AML-193 (cell line): Measurements from ENCODE around the gene CDH13.

Experiments used
- DNase-seq, 2 experiments: peaks; one replicate each; lab custom pipeline; 2025; lab: John Stamatoyannopoulos, UW

Gene CDH13

DNA sequence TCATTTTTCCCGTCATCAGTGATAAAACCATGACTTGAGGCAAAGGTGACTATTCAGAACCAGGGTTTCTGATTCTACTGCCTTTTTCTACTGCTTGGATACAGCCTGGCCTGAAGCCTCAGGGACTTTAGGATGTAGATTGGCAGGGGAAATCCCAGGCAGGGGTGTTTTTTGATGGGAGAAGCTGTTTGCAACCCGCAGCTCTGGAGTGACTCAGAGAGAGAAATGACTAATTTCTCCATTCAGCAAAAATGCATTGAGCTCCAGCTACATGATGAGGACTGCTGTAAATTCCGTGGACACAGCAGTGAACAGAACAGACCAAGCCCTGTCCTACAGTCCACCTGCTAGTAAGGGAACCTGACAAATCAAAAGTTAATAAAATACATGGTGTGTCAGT, 560.6 kb downstream of the CDH13 start:
- DNase-seq, result no peak

DNA sequence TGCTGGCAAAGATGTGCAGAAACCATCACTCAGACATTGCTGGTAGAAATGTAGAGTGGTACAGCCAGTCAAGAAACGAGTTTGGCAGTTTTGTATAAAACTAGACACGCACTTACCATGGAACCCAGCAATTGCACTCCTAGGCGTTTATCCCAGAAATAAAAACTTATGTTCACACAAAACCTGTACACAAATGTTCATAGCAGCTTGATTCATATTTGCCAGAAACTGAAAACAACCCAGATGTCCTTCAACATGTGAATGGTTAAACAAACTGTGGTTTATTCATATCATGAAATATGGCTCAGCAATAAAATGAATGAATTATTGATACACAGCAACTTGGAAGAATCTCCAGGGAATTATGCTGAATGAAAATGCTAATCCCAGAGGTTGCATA, 570.0 kb downstream of the CDH13 start:
- DNase-seq, result no peak

DNA sequence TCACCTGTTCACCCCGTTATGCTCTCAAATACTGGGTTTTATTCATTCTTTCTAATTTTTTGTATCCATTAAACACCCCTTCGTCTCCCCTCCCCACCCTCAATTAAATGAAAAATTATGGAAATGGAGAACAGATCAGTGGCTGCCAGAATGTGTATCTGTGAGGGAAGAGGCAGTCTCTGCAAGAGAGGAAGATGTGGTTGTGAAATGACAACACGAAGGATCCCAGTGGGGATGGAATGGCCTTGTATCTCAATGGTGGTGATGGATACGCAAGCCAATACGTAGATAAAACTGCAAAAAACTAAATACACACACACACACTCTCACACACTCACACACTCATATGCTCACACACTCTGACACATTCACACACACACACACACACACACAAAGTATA, 570.7 kb downstream of the CDH13 start:
- no peak for DNase-seq

GRCh38 chr16:83198977-83199376, 572.2 kb downstream of the CDH13 start:
- DNase-seq, result no peak

- no peak for DNase-seq
Measured at GRCh38 chr16:83200005-83200779, 573.4 kb downstream of the CDH13 start.

DNA sequence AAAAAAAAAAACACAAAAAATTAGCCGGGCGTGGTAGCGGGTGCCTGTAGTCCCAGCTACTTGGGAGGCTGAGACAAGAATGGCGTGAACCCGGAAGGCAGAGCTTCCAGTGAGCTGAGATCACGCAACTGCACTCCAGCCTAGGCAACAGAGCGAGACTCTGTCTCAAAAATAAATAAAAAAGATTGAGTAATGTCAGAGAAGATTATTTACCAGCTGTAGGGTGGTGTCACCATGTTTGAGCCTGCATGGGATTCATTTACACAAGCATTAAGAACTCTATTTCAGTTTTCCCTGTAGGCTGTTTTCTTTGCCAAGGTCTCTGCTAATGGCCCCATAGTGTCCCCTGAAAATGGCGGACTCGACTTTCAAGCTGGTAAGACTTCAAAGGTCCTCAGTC, 575.0 kb downstream of the CDH13 start:
- no peak for DNase-seq

- DNase-seq, result no peak
Measured at GRCh38 chr16:83205896-83206295, 579.1 kb downstream of the CDH13 start.

DNA sequence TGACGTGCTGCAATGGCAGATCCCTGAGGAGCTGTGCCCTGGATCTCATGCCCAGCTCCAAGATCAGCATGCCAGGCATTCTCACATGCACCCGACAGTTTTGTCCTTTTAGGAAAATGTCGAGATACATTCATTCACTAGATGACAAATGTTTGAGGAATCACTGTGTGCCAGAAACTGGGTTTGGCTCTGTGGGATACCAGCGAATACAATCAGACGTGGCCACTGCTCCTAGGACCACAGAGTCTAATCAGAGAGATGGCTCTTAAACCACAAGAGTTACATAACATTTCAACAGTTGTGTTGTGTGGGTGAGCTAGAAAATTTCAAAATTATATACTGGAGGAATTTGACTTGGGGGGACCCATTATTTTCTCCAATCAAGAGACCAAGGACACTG, 579.7 kb downstream of the CDH13 start:
- no peak for DNase-seq

GRCh38 chr16:83211711-83212110, 584.9 kb downstream of the CDH13 start:
- no peak for DNase-seq

- no peak for DNase-seq
Measured at GRCh38 chr16:83212301-83212841, 585.6 kb downstream of the CDH13 start.

DNA sequence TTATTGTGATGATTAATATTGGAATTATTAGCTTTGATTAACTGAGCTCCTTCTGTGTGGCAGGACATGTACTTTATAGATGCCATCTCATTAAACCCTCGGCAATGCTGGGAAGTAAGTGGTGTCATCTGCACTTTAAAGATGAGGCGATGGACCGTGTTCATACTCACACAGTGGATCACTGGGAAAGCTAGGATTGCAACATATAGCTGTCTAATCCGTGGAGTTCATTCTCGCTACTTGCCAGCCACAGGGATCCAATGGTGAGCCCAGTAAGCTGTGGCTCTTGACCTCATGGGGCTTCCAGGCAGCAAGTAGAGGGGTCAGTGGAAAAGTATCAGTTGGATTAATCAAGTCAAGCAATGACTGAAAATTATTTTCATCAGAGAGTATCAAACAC, 587.9 kb downstream of the CDH13 start:
- no peak for DNase-seq

GRCh38 chr16:83215406-83216001, 588.7 kb downstream of the CDH13 start:
- DNase-seq, result peak; percentile 6 to 20

DNA sequence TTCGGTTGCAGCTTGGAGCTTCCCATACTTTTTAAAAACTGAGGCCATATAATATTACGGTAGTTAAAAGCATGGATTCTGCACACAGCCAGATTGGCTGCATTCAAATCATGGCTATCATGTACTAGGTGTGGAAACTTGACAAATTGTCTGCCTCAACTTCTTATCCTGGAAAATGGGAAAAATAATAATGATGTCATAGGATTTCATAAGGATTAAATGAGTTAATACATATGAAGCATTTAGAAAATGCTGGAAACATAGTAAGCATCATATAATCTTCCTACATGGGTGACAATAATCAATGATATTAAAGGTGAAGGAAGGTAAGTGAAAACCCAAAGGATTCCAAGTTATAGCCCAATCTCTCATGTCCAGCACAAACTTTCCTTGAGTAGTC, 592.5 kb downstream of the CDH13 start:
- DNase-seq, result no peak

GRCh38 chr16:83220066-83220465, 593.3 kb downstream of the CDH13 start:
- DNase-seq, result peak; percentile 1 to 6

GRCh38 chr16:83224642-83225041, 597.9 kb downstream of the CDH13 start:
- DNase-seq, result no peak

DNA sequence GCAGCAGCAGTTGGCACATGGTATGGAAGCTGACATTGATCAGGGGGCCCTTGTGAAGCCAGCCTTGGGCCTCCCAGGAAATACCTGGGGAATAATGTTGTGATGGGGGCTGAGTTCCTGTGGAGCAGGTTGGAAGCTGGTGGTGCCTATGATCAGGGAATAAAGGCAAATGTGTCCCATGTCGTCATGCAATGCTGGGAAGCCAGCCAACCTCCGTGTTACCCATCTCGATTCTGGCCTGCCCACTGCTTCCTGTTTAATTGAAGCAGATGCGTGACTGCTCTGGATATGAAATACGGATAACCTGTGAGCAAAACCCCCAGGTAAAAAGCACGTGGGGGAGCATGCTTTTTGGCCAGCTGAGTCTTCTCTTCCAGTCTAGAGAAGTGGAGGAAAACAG, 600.6 kb downstream of the CDH13 start:
- DNase-seq, result no peak

DNA sequence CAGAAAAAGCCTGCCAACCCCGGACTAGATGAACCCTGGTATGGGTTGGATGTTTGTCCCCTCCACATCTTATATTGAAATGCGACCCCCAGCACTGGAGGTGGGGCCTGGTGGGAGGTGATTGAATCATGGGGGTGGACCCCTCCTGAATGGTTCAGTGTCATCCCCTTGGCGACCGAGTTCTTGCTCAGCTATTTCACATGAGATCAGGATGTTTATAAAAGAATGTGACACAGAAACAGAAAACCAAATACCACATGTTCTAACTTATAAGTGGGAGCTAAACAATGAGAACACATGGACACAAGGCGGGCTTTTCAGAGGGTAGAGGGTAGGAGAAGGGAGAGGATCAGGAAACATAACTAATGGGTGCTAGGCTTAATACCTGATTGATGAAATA, 605.0 kb downstream of the CDH13 start:
- no peak for DNase-seq

DNA sequence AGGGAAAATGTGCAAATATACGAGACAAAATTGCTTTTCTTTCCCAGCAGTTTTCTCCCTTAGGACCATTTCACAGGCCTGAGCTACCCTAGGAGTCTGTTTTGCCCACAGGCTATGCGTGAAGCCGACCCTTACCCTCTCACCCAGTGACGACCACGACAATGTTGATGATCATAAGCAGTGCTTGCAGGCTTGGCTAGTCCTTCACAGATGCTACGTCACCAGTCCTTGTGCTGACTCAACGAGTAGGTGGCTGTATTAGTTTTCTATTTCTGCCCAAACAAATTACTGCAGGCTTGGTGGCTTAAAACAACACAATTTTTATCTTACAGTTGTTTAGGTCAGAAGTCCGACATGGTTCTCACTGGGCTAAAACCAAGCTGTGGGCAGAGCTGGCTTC, 606.4 kb downstream of the CDH13 start:
- no peak for DNase-seq

DNA sequence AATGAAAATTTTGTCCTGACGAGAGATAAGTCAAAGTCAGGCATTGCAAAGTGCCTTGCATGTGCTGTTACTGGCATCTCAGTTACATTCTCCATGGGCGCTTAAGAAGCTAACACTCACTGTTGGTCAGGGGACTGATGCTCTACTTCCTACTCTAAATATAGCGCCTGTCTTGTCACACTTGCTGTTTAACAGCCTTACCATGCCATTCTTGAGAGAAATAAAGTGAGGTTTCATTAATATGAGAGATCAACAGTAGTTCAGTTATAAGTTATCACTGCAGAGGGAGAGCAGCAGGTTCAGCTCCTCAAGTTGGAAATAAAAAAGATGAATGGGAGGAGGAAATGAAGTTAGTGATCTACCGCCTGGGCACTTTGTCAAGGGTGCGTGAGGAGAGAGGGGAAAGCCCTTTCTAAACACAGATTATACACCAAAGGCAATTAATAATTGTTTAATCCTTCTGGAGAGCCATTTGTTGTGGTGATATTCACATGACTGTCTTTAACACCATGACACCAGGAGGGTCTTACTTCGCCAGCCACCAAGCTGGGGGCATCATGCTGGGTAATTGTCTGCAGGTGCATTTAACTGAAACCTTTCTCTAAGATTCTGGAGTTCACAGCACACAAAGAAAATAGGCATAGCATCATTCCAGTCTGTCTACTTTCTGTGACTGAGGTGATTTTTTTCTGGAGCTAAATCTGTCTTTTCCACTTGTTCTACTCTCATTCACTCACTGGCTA, 612.4 kb downstream of the CDH13 start:
- no peak for DNase-seq

DNA sequence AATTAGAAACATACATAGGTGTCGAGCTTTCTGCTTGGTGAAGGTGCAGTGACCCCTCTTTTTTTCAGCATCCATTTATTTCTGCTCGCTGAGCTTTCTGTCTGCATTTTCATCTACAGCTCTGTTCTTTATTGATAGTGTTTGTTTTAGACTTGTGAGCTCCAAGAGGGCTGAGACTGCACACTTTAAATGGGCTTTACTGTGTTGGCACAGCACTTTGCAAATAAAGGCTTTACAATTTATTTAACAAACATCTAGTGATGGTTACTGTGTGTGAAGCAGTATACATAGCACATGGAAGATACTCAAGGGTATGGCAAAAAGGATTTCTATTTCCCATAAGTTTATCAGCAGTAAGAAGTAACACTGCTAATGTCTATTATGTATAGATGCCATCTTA, 617.3 kb downstream of the CDH13 start:
- DNase-seq, result no peak

DNA sequence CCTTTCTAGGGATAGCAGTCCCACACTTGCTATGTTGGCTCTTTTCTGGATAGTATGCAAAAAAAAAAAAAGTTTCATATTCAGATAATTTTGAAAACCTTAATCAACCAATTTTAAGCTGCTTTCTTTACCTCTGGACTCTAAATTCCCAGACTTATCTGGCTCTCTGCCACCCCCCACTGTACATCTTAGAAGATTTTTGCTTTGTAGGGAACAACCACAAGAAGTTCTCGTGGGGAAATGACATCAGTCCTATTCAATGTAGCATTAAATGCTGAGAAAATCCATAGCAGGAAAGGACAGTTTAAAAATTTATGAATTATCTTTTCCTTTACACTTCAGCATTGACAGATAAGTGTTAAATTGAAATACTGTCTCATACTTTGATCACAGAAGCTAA, 618.3 kb downstream of the CDH13 start:
- DNase-seq, result no peak

DNA sequence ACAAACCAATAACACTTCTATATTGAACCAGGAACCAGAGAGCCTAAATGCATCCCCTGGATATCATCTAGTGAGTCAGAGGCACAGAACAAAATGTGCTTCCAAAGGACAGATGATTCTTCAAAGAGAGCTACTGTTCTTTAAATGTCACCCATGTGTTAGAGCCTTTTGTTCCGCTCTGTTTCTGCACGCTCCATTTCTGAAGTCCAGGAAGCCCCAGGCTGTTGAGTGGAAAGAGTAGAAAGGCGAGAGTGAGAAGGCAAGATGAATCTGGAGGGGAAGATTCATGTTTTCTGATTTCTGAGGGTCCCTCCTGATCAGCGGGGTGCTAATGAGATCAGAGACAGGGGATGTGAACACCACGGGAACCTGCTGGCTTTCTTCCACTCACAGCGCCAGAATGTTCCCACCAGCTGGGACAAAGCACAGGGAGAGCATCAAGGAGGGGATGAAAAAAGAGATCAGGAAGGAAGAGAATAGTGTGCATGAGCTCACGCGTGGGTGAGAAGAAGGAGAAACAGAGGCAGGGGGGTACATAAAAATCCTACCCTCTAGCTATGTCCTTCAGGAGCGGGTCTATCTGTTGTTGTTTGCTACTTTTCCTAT, 621.1 kb downstream of the CDH13 start:
- DNase-seq, result no peak
